Right renal cortex interstitium (tissue), 3 donors: ENCODE results near the gene HYAL4. TPM values are rescaled to one million over a fixed set of nuclear protein-coding genes. Genes with fewer than 3 reads are reported as not detected.
"Not testable (repeated sequence)": the region's sequence is repeated elsewhere in the genome, so short reads cannot be mapped to it uniquely, and the experiment has no call there.

Experiments
- DNase-seq, 3 donors: peaks; one replicate each; pipeline ENCODE4 v3.0.0-alpha.2; 2013; ENCODE audit warnings: low read depth in 3 of 3, low spot score in 2 of 3
- polyA plus RNA-seq, 3 donors: library from polyadenylated mRNA; unstranded; fragments of 120-200 nt; gene quantifications; one replicate each; pipeline ENCODE4 v1.2.1, GENCODE V29; 2013; ENCODE audit not compliant: insufficient read length in 3 of 3

Gene HYAL4
- under 1 TPM in 2 of 3 donors, not detected in 1; 0.12 to 0.16 TPM for polyA plus RNA-seq

GRCh38 chr7:123844712-123845219, at the start of gene HYAL4:
HYAL4 (plus strand) TSS chr7:123845169; CDS start chr7:123868274, 23,105 bp downstream.
- no peak for DNase-seq

- DNase-seq: no peak
Measured at GRCh38 chr7:123795917-123796316, 49.1 kb upstream of the HYAL4 start.

GRCh38 chr7:123796568-123796967, 48.4 kb upstream of the HYAL4 start:
- DNase-seq: no peak

- peak in 1 of 3 donors; percentile 45 for DNase-seq
Measured at GRCh38 chr7:123797673-123798531, 47.1 kb upstream of the HYAL4 start.

GRCh38 chr7:123798532-123799188, 46.3 kb upstream of the HYAL4 start:
- no peak for DNase-seq

GRCh38 chr7:123802249-123802648, 42.7 kb upstream of the HYAL4 start:
- DNase-seq: no peak

- DNase-seq: no peak
Measured at GRCh38 chr7:123805287-123805686, 39.7 kb upstream of the HYAL4 start.

GRCh38 chr7:123809471-123809870, 35.5 kb upstream of the HYAL4 start:
- no peak for DNase-seq

GRCh38 chr7:123811056-123811455, 33.9 kb upstream of the HYAL4 start:
- DNase-seq: no peak

- no peak for DNase-seq
Measured at GRCh38 chr7:123816916-123817315, 28.1 kb upstream of the HYAL4 start.

GRCh38 chr7:123819001-123819400, 26.0 kb upstream of the HYAL4 start:
- DNase-seq: no peak

- DNase-seq: not testable (repeated sequence)
Measured at GRCh38 chr7:123819795-123820194, 25.2 kb upstream of the HYAL4 start.

- no peak for DNase-seq
Measured at GRCh38 chr7:123820864-123821263, 24.1 kb upstream of the HYAL4 start.

- no peak for DNase-seq
Measured at GRCh38 chr7:123821320-123821719, 23.6 kb upstream of the HYAL4 start.

GRCh38 chr7:123823898-123824753, 20.8 kb upstream of the HYAL4 start:
- DNase-seq: no peak

GRCh38 chr7:123824754-123825067, 20.3 kb upstream of the HYAL4 start:
- no peak for DNase-seq

- no peak for DNase-seq
Measured at GRCh38 chr7:123828805-123829204, 16.2 kb upstream of the HYAL4 start.

- DNase-seq: no peak
Measured at GRCh38 chr7:123836656-123837055, 8.3 kb upstream of the HYAL4 start.

GRCh38 chr7:123839106-123839505, 5.9 kb upstream of the HYAL4 start:
- not testable (repeated sequence) for DNase-seq

GRCh38 chr7:123844142-123844541, 827 bp upstream of the HYAL4 start:
- DNase-seq: not testable (repeated sequence)

GRCh38 chr7:123845823-123846216, 851 bp downstream of the HYAL4 start:
- DNase-seq: no peak
